NB4 (cell line): ENCODE measurements around the gene SIAH2.

Source experiments
- DNase-seq: peaks from one replicate; pipeline ENCODE4 v3.0.0; 2010; ENCODE audit warnings: low read depth
- H3K4me3 ChIP-seq: one replicate; pipeline ENCODE4 v1.5.1; 2011; ENCODE audit warnings: mild to moderate bottlenecking, low read depth, low read length, moderate library complexity
- CTCF ChIP-seq: IDR thresholded peaks from one replicate; pipeline ENCODE4 v1.5.1; 2012; ENCODE audit warnings: low read depth, low read length
- MAX ChIP-seq: IDR thresholded peaks from 2 replicates; pipeline ENCODE4 v1.6.1; 2011; ENCODE audit warnings: low read depth, low read length
- MYC ChIP-seq: IDR thresholded peaks from 2 replicates; pipeline ENCODE4 v1.6.1; 2011; ENCODE audit warnings: low read depth, low read length
- POLR2A ChIP-seq: IDR thresholded peaks from 2 replicates; pipeline ENCODE4 v1.6.1; 2011; ENCODE audit warnings: mild to moderate bottlenecking; ENCODE audit not compliant: insufficient read length; ENCODE audit errors: extremely low read depth

The SIAH2 gene

DNA sequence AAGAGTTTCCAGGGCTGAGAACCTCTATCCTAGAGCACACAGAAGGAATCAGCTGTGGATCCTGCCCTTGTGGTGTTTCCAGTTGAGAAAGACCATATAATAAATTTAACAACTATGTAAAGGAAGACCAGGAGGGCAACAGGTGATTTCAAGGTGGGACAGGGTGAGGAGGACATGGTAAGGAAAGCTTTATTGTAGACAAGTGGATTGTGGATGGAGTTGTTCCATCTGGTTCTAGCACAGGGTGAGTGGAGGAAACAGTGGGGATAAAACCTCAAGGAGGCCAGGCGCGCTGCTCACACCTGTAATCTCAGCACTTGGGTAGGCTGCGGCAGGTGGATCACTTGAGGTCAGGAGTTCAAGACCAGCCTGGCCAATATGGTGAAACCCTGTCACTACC is 17.1 kb downstream of the SIAH2 start:
- TF ChIP-seq CTCF, result no peak
- no peak for TF ChIP-seq MYC
- TF ChIP-seq MAX, result no peak
- no peak for TF ChIP-seq POLR2A
- DNase-seq, result no peak
- no peak overlapping the region for H3K4me3 ChIP-seq

DNA sequence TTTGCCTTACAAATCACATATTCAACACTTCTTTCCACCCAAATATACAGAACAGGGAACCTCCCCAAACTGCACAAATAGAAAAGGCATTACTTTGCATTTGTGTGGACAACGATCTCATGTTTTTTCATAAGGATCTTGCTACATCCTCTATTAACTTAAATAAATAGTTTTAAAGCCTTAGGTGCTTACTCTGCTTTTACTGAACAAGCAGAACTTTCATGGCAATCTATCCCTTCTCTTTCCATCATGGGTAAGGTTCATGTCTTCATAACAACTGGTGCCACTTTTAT is 18.1 kb downstream of the SIAH2 start:
- TF ChIP-seq POLR2A (no peak), MYC (no peak), MAX (no peak), CTCF (no peak)
- no peak for DNase-seq
- no peak overlapping the region for H3K4me3 ChIP-seq

GRCh38 chr3:150744041-150744918 is 18.7 kb downstream of the SIAH2 start:
- no peak for DNase-seq
- TF ChIP-seq CTCF, result no peak
- no peak for TF ChIP-seq MAX
- no peak for TF ChIP-seq MYC
- TF ChIP-seq POLR2A, result no peak
- no peak overlapping the region for H3K4me3 ChIP-seq

DNA sequence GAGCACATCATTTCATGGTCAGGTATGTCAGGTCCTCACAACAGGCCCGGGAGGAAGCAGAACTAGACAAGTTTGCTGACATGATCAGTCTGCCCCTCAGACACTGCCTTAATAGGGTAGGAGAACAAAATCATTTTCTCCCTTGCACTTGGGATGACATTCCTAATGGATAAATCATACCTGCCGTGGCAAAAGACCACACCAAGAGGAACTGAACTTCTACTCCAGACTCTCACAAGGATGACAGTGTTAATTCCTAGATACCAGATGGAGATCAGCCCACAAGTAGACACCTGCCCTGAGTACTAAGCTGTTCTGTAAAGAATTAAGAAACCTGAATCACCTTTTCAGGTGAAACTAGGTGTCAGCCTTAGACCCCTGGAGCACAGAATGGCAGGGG is 19.5 kb downstream of the SIAH2 start:
- no peak for DNase-seq
- no peak overlapping the region for H3K4me3 ChIP-seq
- TF ChIP-seq POLR2A (no peak), MAX (no peak), CTCF (no peak), MYC (no peak)

DNA sequence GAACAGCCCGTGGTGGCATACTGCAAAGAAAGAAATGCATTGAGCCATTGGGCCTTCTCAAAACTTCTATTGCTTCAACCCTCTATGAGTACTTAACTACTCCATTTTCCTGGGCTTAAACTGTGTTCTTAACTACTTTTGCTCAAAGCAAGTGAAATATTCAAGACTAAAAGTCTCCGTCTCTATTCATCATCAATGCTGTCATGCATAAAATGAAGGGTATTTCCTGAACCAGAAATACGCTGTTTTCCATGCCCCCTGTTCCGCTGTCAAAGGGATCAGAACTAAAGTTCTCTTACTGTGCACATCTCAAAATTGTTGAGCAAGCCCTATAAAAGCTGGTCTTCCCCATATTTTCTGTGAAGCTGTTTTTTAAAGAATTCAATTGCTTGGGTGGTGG is 20.3 kb downstream of the SIAH2 start:
- TF ChIP-seq MAX, result no peak
- TF ChIP-seq MYC, result no peak
- TF ChIP-seq CTCF, result no peak
- no peak for TF ChIP-seq POLR2A
- DNase-seq, result no peak
- H3K4me3 ChIP-seq, result no peak overlapping the region
